ENCODE measurements around the gene ASTN2.

DNA sequence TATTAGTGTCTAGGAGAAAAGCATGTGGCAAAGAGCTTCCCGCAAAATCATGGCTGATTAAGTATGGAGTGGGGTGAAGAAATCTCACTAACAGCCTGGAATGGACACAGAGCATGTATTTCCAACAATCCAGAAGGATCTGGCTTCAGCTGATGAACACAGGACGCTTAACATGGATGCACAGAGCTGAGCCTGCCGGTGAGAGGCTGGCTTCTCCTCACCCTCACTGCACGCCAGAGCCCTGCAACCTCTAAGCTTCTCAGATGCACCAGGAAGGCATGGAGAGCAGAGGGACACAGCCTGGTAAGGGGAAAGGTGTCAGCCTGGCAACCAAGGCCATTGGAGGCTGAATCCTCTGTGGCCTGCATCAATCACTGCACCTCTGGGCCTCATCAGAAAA lies 429.3 kb downstream of the ASTN2 start:
- TF ChIP-seq POLR2A (IDR thresholded peaks at IDR 0.05; ENCODE audit: low read length) (no peak), GATA1 (IDR thresholded peaks at IDR 0.05; ENCODE audit: low read depth, low read length) (no peak)

All from erythroblast (primary cell).